HFF-Myc (cell line): Measurements from ENCODE around the gene CNKSR1.

Experiments
- DNase-seq: peaks from one replicate; pipeline ENCODE4 v3.0.0-alpha.2; 2011; ENCODE audit warnings: low read depth; ENCODE audit errors: extremely low read depth
- H3K4me3 ChIP-seq: replicated peaks from 2 replicates; pipeline ENCODE4 v1.5.1; 2011; ENCODE audit warnings: low read depth, mild to moderate bottlenecking, control low read depth, low read length
- CTCF ChIP-seq: IDR thresholded peaks from 2 replicates; pipeline ENCODE4 v1.5.1; 2012; ENCODE audit warnings: mild to moderate bottlenecking, low read depth, low read length, control low read depth; ENCODE audit errors: missing control alignments

The CNKSR1 gene

DNA sequence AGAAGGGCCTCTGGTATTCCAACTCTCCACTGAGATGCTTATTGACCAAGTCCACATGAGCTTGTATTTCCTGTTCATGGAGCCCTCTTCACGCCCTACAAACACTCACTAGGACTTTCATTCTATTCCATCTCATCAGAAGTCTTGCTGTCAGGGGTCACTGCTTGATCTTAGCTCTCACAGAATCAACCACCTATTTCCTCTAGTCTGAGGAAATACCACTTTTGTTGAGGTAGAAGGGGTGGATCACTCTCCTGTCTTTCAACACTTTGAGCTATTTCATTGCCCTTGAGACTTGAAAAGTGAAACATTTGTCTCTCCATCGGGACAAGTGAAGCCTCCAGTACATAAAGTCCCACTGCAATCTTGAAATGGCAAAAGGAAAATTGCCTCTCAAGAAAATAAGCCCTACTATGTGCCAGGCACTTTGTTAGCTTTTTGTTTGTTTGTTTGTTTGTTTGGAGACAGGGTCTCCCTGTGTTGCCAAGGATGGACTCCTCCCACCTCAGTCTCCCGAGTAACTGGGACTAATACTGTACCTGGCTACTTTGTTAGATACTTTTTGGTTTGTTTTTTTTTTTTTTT lies 38.2 kb upstream of the CNKSR1 start:
- H3K4me3 ChIP-seq = no peak overlapping the region
- no peak for TF ChIP-seq CTCF
- no peak for DNase-seq

DNA sequence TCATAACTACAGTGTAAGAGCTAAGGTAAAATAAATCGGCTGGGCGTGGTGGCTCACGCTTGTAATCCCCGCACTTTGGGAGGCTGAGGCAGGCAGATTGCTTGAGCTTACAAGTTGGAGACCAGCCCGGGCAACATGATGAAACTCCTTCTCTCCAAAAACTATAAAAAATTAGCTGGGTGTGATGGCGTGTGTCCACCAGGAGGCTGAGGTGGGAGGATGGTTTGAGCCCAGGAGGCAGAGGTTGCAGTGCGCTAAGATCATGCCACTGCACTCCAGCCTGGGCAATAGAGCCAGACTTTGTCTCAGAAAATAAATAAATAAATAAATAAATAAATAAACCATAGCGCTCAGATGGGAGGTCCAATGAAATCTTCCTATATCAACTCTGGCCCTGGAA lies 35.1 kb upstream of the CNKSR1 start:
- TF ChIP-seq CTCF = no peak
- no peak for DNase-seq
- H3K4me3 ChIP-seq = no peak overlapping the region

GRCh38 chr1:26145041-26145959 lies 32.0 kb upstream of the CNKSR1 start:
- peak; percentile 74 for TF ChIP-seq CTCF
- no peak for DNase-seq
- no peak overlapping the region for H3K4me3 ChIP-seq

- TF ChIP-seq CTCF = no peak
Observed at GRCh38 chr1:26145960-26146294, 31.4 kb upstream of the CNKSR1 start.

DNA sequence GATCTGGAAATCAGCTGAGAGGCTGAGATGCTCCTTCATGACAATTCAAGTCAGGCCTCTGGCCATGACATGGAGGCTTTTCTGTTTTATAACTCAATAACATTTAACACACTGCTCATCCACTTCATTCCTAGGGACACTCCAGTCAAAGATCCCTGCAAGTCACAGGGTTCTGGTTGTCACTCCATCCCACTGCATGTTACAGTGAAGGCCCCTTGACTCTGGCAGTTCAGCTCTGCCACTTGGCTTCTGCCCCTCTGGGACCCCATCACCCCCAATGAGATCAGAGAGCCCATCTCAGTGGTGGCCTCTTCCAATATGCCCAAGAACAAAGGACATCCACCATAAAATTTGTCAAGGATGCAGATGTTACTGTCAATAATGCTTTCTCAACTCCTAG lies 28.4 kb upstream of the CNKSR1 start:
- no peak for DNase-seq
- no peak overlapping the region for H3K4me3 ChIP-seq
- TF ChIP-seq CTCF = no peak

More at GRCh38 chr1:26145960-26146294, 31.4 kb upstream of the CNKSR1 start:
- no peak for DNase-seq
- no peak overlapping the region for H3K4me3 ChIP-seq

DNA sequence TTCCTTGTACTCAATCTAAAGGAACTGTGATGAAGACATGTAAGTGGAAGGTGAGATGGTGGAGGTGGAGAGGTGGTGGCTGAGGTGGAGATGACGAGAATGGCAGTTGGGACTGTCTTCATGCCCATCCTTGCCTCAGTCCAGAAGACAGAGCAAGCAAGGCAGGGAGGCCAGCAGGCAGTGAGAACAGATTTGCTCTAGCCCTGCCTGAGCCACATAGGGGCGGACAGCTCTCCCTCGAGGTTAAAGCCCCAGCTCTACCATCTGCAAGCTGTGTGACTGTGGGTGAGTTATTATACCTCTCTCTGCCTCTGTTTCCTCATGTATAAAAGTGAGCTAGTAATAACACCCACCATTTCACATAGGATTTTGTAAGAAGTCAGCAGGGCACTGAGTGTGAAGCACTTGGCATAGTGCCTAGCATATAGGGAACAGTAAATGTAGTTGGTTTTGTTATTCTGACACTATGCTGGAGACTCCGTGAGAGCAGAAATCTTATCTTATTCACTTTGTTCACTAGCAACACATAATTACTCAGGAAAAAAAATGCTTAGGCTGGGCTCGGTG lies 23.2 kb upstream of the CNKSR1 start:
- no peak for DNase-seq
- no peak overlapping the region for H3K4me3 ChIP-seq
- no peak for TF ChIP-seq CTCF
